Gastrocnemius medialis (tissue), 4 donors: ENCODE data around the gene CALML3.

Source experiments
- POLR2A ChIP-seq, 2 donors: fragments of 450-650 bp; IDR thresholded peaks; one replicate each; pipeline ENCODE4 v1.6.1; 2017; ENCODE audit warnings: antibody characterized with exemption in 2 of 2, mild to moderate bottlenecking in 2 of 2, moderate library complexity in 2 of 2
- TF ChIP-seq, protein P1 (sequence below), 5 experiments: fragments of 450-650 bp in 3 of 5; fragments of 200-600 bp in 2 of 5; sonication (generic) in 2 of 5; IDR thresholded peaks in 4 of 5; conservative IDR thresholded peaks in 1 of 5; 1 replicate in 4 of 5; 2 replicates in 1 of 5; pipeline ENCODE4 v1.5.1; 2016 to 2019; ENCODE audit warnings: antibody characterized with exemption in 5 of 5, mild to moderate bottlenecking in 3 of 5, moderate library complexity in 3 of 5

DNA sequence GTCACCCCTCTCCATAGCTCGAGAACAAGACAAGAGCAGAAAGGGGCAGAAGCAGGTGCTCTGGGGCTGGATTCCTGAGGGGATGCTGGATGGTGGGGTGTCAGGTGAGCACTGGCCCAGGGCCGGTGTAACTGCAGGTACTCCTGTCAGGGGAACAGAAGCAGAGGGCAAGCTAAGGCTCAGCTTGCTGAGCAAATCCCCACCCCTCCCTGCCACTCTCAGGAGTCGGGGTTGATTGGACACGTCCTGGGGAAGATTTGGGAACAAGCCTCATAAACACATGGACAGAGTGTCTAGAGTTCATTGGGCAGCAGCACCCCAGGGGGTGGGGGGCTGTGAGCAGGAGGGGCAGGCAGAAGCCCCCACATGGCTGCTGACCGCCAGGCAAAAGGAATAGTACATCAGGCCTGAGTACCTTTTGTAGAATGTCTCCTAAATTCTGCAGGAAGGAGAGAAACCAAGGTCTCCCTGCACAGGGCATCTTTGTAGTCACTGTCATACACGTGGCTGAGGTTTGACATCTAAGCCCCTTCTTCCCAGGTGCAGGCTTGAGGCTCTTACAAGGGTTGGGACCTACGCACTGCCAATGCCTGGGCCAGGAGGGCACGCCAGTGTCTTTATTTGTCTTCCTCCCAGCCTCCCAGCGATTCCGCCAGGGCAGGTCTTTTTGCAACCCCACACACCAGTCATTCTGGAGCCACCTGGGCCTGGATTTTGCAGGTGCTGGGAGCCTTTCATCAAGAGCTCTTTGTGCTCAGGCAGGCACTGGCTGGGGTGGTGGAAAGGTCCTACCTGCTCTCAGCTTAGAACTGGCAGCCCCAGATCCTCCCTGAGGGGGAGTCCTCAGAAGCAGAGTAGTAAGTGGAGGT, 2.8 kb downstream of the CALML3 start:
- TF ChIP-seq, protein P1, sequence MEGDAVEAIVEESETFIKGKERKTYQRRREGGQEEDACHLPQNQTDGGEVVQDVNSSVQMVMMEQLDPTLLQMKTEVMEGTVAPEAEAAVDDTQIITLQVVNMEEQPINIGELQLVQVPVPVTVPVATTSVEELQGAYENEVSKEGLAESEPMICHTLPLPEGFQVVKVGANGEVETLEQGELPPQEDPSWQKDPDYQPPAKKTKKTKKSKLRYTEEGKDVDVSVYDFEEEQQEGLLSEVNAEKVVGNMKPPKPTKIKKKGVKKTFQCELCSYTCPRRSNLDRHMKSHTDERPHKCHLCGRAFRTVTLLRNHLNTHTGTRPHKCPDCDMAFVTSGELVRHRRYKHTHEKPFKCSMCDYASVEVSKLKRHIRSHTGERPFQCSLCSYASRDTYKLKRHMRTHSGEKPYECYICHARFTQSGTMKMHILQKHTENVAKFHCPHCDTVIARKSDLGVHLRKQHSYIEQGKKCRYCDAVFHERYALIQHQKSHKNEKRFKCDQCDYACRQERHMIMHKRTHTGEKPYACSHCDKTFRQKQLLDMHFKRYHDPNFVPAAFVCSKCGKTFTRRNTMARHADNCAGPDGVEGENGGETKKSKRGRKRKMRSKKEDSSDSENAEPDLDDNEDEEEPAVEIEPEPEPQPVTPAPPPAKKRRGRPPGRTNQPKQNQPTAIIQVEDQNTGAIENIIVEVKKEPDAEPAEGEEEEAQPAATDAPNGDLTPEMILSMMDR (IDR thresholded peaks at IDR 0.05 in 4 of 5, conservative IDR thresholded peaks at IDR 0.05 in 1 of 5), result no peak
- TF ChIP-seq POLR2A (IDR thresholded peaks at IDR 0.05), result no peak
